K562 (cell line): ENCODE measurements around the gene RCSD1. TPM values are rescaled to one million over a fixed set of nuclear protein-coding genes. Genes with fewer than 3 reads are reported as not detected.

Experiments
- BRCA1 ChIP-seq, 2 experiments: fragments of 450-650 bp in 1 of 2; sonication (generic) in 1 of 2; formaldehyde crosslinking in 1 of 2; IDR thresholded peaks; 2 replicates each; pipeline versions ENCODE4 v1.5.0 to v1.6.1; 2017 to 2020; ENCODE audit warnings: mild to moderate bottlenecking in 1 of 2, missing genetic modification reagents in 1 of 2
- CEBPB ChIP-seq: fragments of 450-650 bp; IDR thresholded peaks from 2 replicates; pipeline ENCODE4 v1.6.1; 2016; ENCODE audit warnings: missing genetic modification characterization, missing compliant biosample characterization
- CHCHD3 ChIP-seq: fragments of 250-450 bp; sonication (Bioruptor Pico); IDR thresholded peaks from 2 replicates; pipeline ENCODE4 v2.1.2; 2022; ENCODE audit warnings: mild to moderate bottlenecking
- DIDO1 ChIP-seq: fragments of 450-650 bp; IDR thresholded peaks from 2 replicates; pipeline ENCODE4 v1.6.1; 2016; ENCODE audit warnings: low read depth, missing biosample characterization, missing genetic modification characterization
- ELF1 ChIP-seq: fragments of 200-800 bp; sonication (Bioruptor generic); IDR thresholded peaks from 2 replicates; pipeline ENCODE4 v1.6.1; 2016; ENCODE audit warnings: missing genetic modification characterization, missing compliant biosample characterization
- FUS ChIP-seq: fragments of 200-400 bp; formaldehyde crosslinking; optimal IDR thresholded peaks from 2 replicates; pipeline ENCODE3; 2017; ENCODE audit warnings: low read depth, low read length
- HNRNPUL1 ChIP-seq: fragments of 200-400 bp; formaldehyde crosslinking; IDR thresholded peaks from 2 replicates; pipeline ENCODE4 v1.6.1; 2017; ENCODE audit warnings: low read length
- ILF3 ChIP-seq: fragments of 450-650 bp; IDR thresholded peaks from 2 replicates; pipeline ENCODE4 v1.6.1; 2018; ENCODE audit warnings: antibody characterized with exemption, mild to moderate bottlenecking, moderate library complexity, borderline replicate concordance
- JUN ChIP-seq, 2 experiments: sonication (generic) in 1 of 2; formaldehyde crosslinking in 1 of 2; IDR thresholded peaks; 2 replicates each; pipeline versions ENCODE4 v1.6.1 to v1.8.0; 2012 to 2022; ENCODE audit warnings: borderline replicate concordance in 2 of 2, mild to moderate bottlenecking in 2 of 2, improper control_type of control experiment in 1 of 2, low read depth in 1 of 2, low read length in 1 of 2, missing genetic modification reagents in 1 of 2
- JUND ChIP-seq, 2 experiments: IDR thresholded peaks; 2 replicates in 1 of 2; 3 replicates in 1 of 2; pipeline ENCODE4 v1.6.1; 2011; ENCODE audit warnings: borderline replicate concordance in 2 of 2, low read depth in 2 of 2, low read length in 2 of 2, improper control_type of control experiment in 1 of 2, missing biosample characterization in 1 of 2, missing genetic modification characterization in 1 of 2, missing genetic modification reagents in 1 of 2
- NCOA2 ChIP-seq, 2 experiments: fragments of 450-650 bp; IDR thresholded peaks; 2 replicates each; pipeline ENCODE4 v1.6.1; 2018; ENCODE audit warnings: mild to moderate bottlenecking in 2 of 2, moderate library complexity in 1 of 2; ENCODE audit not compliant: partially characterized antibody in 2 of 2
- SMAD2 ChIP-seq: fragments of 150-350 bp; IDR thresholded peaks from 2 replicates; pipeline ENCODE4 v1.6.1; 2014; ENCODE audit warnings: low read depth, mild to moderate bottlenecking, low read length
- SMARCA4 ChIP-seq: fragments of 450-650 bp; IDR thresholded peaks from 2 replicates; pipeline ENCODE4 v1.6.1; 2016
- SMARCE1 ChIP-seq: fragments of 450-650 bp; IDR thresholded peaks from 2 replicates; pipeline ENCODE4 v1.7.1; 2016; ENCODE audit warnings: mild to moderate bottlenecking
- TRIM24 ChIP-seq, 2 experiments: fragments of 450-650 bp; IDR thresholded peaks; 2 replicates each; pipeline ENCODE4 v1.6.1; 2016
- ZBTB1 ChIP-seq: sonication (generic); formaldehyde crosslinking; IDR thresholded peaks from 2 replicates; pipeline ENCODE4 v1.8.1; 2023; ENCODE audit warnings: missing genetic modification reagents, low read depth, mild to moderate bottlenecking, borderline replicate concordance
- ZNF124 ChIP-seq: sonication (generic); formaldehyde crosslinking; IDR thresholded peaks from 2 replicates; pipeline ENCODE4 v1.8.1; 2022; ENCODE audit warnings: missing genetic modification reagents
- ZNF239 ChIP-seq: fragments of 250-450 bp; sonication (Bioruptor Pico); IDR thresholded peaks from 2 replicates; pipeline ENCODE4 v1.4.0; 2020; ENCODE audit warnings: mild to moderate bottlenecking
- ZNF407 ChIP-seq: fragments of 450-650 bp; IDR thresholded peaks from 2 replicates; pipeline ENCODE4 v1.6.1; 2016; ENCODE audit warnings: low read depth
- ZNF444 ChIP-seq: fragments of 250-450 bp; sonication (Bioruptor Pico); IDR thresholded peaks from 2 replicates; pipeline ENCODE4 v1.4.0; 2020; ENCODE audit warnings: mild to moderate bottlenecking, moderate library complexity
- ZNF75A ChIP-seq: fragments of 450-650 bp; formaldehyde crosslinking; IDR thresholded peaks from 2 replicates; pipeline ENCODE4 v1.4.0; 2020; ENCODE audit warnings: mild to moderate bottlenecking
- polyA plus RNA-seq, 8 experiments: library from polyadenylated mRNA; depleted of rRNA in 4 of 8; stranded (reverse) in 5 of 8; unstranded in 3 of 8; fragments of >200 nt; fragmentation: Nextera tagmentation in 2 of 8; fragmentation: Illumina TruSeq in 1 of 8; extraction: Ambion mirVana in 2 of 8; extraction: Trizol in 1 of 8; gene quantifications; 2 replicates each; pipeline versions ENCODE4 v1.2.1 to v1.2.3, GENCODE V29; 2011 to 2014; ENCODE audit warnings: inconsistent platforms in 1 of 8, missing spikeins in 1 of 8
- total RNA-seq, 7 experiments: library from RNA; depleted of rRNA in 6 of 7; stranded (reverse); fragments of >200 nt in 6 of 7; fragmentation: Illumina TruSeq in 2 of 7; extraction: Trizol in 2 of 7; gene quantifications; 2 replicates each; pipeline versions ENCODE4 v1.2.1 to v1.2.3, GENCODE V29; 2011 to 2021; ENCODE audit warnings: low replicate concordance in 1 of 7

The RCSD1 gene
- total and polyA plus RNA-seq, 9 of the 15 experiments (the other 6 are each of a cell fraction or from before 2014, with no cell fraction given): 7.8 to 69.8 (median 45.3) TPM

- peak; percentile 37; the same call in 1 of the 2 replicates for TF ChIP-seq ZNF407
- peak; percentile 81 for TF ChIP-seq JUND (IDR thresholded peaks at IDR 0.05; ENCODE audit: borderline replicate concordance, low read depth, low read length)
- peak; percentile 89; the same call in 2 of the 3 replicates for TF ChIP-seq JUND (tag; IDR thresholded peaks at IDR 0.05; ENCODE audit: borderline replicate concordance, low read depth, low read length)
- TF ChIP-seq SMARCE1: peak; percentile 94
- TF ChIP-seq ZNF239 (CRISPR knock-in tag): 0 out of 2 replicates have a peak, but pooled peaks have one; percentile 34
- TF ChIP-seq DIDO1 (tag): no peak
- TF ChIP-seq HNRNPUL1: no peak
- TF ChIP-seq ZNF444 (CRISPR knock-in tag): no peak
- peak; percentile 79 to 87 for TF ChIP-seq TRIM24 (IDR thresholded peaks at IDR 0.05)
- no peak for TF ChIP-seq CHCHD3 (CRISPR knock-in tag)
- TF ChIP-seq ELF1 (tag): peak; percentile 96
- TF ChIP-seq ZBTB1: no peak; the same call in 1 of the 2 replicates
- no peak for TF ChIP-seq CEBPB (tag)
- TF ChIP-seq SMARCA4: peak; percentile 94
- no peak for TF ChIP-seq ZNF124 (CRISPR knock-in tag)
- TF ChIP-seq ILF3: 0 out of 2 replicates have a peak, but pooled peaks have one; percentile 23
- no peak for TF ChIP-seq FUS
- TF ChIP-seq NCOA2 (IDR thresholded peaks at IDR 0.05; ENCODE audit: partially characterized antibody in 2 of 2): no peak
- TF ChIP-seq ZNF75A (CRISPR knock-in tag): no peak
- TF ChIP-seq JUN (IDR thresholded peaks at IDR 0.05; ENCODE audit: borderline replicate concordance, low read depth, low read length): 0 out of 2 replicates have a peak, but pooled peaks have one; percentile 73
- TF ChIP-seq JUN (CRISPR knock-in tag; IDR thresholded peaks at IDR 0.05; ENCODE audit: borderline replicate concordance): no peak
- no peak for TF ChIP-seq SMAD2
- TF ChIP-seq BRCA1 (IDR thresholded peaks at IDR 0.05): no peak
- no peak for TF ChIP-seq BRCA1 (CRISPR knock-in tag; IDR thresholded peaks at IDR 0.05)
These were observed 2.0 kb upstream of the RCSD1 start (continued) for GRCh38 chr1:167627865-167628641.
